ENCODE measurements around the gene ECM2. TPM values are rescaled to one million over a fixed set of nuclear protein-coding genes. Genes with fewer than 3 reads are reported as not detected.

Gene ECM2
- total RNA-seq, 1 donor from 2014 or later = 0.26 TPM

GRCh38 chr9:92467511-92467910 lies 68.3 kb downstream of the ECM2 start:
- FAIRE-seq = no peak
- peak; percentile 75 for DNase-seq (ENCODE audit: low read depth)
- H3K27me3 ChIP-seq (ENCODE audit: control insufficient read depth, insufficient read depth, low read length) = no peaks in the 10 kb centered on the region
- no peaks in the 10 kb centered on the region for H3K36me3 ChIP-seq (ENCODE audit: control insufficient read depth, insufficient read depth, low read length)
- no peak for TF ChIP-seq CTCF (IDR thresholded peaks at IDR 0.05; ENCODE audit: insufficient read depth, low read length, severe bottlenecking)
- no peak overlapping the region for H3K4me3 ChIP-seq (ENCODE audit: low read depth, low read length)

- TF ChIP-seq CTCF (IDR thresholded peaks at IDR 0.05; ENCODE audit: insufficient read depth, low read length, severe bottlenecking) = no peak
- Histone ChIP-seq H3K4me3 (ENCODE audit: low read depth, low read length) (no peak overlapping the region), H3K36me3 (ENCODE audit: control insufficient read depth, insufficient read depth, low read length) (no peaks in the 10 kb centered on the region), H3K27me3 (ENCODE audit: control insufficient read depth, insufficient read depth, low read length) (no peaks in the 10 kb centered on the region)
- FAIRE-seq (no peak), DNase-seq (ENCODE audit: low read depth) (no peak)
These were observed 68.7 kb downstream of the ECM2 start for GRCh38 chr9:92467041-92467440.

GRCh38 chr9:92463984-92464383 lies 71.8 kb downstream of the ECM2 start:
- no peak for FAIRE-seq
- peak; percentile 88 for DNase-seq (ENCODE audit: low read depth)
- no peak for TF ChIP-seq CTCF (IDR thresholded peaks at IDR 0.05; ENCODE audit: insufficient read depth, low read length, severe bottlenecking)
- Histone ChIP-seq H3K36me3 (ENCODE audit: control insufficient read depth, insufficient read depth, low read length) (no peaks in the 10 kb centered on the region), H3K4me3 (ENCODE audit: low read depth, low read length) (no peak overlapping the region), H3K27me3 (ENCODE audit: control insufficient read depth, insufficient read depth, low read length) (no peaks in the 10 kb centered on the region)

- Histone ChIP-seq H3K36me3 (ENCODE audit: control insufficient read depth, insufficient read depth, low read length) (no peaks in the 10 kb centered on the region), H3K4me3 (ENCODE audit: low read depth, low read length) (no peak overlapping the region), H3K27me3 (ENCODE audit: control insufficient read depth, insufficient read depth, low read length) (no peaks in the 10 kb centered on the region)
- FAIRE-seq = no peak
- TF ChIP-seq CTCF (IDR thresholded peaks at IDR 0.05; ENCODE audit: insufficient read depth, low read length, severe bottlenecking) = no peak
- no peak for DNase-seq (ENCODE audit: low read depth)
These were observed 72.4 kb downstream of the ECM2 start for GRCh38 chr9:92463387-92463786.

GRCh38 chr9:92457576-92457975 lies 78.2 kb downstream of the ECM2 start:
- H3K36me3 ChIP-seq (ENCODE audit: control insufficient read depth, insufficient read depth, low read length) = no peaks in the 10 kb centered on the region
- FAIRE-seq (no peak), DNase-seq (ENCODE audit: low read depth) (no peak)
- TF ChIP-seq CTCF (IDR thresholded peaks at IDR 0.05; ENCODE audit: insufficient read depth, low read length, severe bottlenecking) = no peak
- no peaks in the 10 kb centered on the region for H3K27me3 ChIP-seq (ENCODE audit: control insufficient read depth, insufficient read depth, low read length)
- no peak overlapping the region for H3K4me3 ChIP-seq (ENCODE audit: low read depth, low read length)

GRCh38 chr9:92455217-92455616 lies 80.6 kb downstream of the ECM2 start:
- no peak for DNase-seq (ENCODE audit: low read depth)
- Histone ChIP-seq H3K27me3 (ENCODE audit: control insufficient read depth, insufficient read depth, low read length) (no peaks in the 10 kb centered on the region), H3K36me3 (ENCODE audit: control insufficient read depth, insufficient read depth, low read length) (no peaks in the 10 kb centered on the region), H3K4me3 (ENCODE audit: low read depth, low read length) (no peak overlapping the region)
- peak; percentile 24 for TF ChIP-seq CTCF (IDR thresholded peaks at IDR 0.05; ENCODE audit: insufficient read depth, low read length, severe bottlenecking)
- no peak for FAIRE-seq

Measured in bronchial epithelial cell (primary cell).